ENCODE results near the gene YWHAG.

DNA sequence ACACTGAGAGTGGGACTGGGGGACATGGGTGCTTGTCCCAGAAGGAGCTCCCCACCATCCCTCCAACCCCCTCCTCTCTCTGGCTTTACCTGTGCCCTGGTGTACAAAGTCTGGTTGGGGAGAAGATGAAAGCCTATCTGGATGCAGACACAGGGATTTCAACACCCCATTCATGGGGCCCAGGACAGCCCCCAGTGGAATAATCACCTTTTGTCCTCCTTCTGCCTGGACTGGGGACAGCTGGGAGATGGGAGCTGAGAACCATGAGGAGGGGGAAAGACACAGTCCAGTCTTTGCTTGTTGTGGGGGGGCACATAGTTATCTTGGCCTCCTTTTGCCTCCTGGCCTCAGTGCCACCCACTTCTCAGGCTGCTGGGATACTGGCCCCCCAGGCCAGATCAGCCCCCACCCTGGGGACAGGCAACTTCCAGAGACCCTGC is 49.4 kb upstream of the YWHAG start:
- TF ChIP-seq, protein P1, sequence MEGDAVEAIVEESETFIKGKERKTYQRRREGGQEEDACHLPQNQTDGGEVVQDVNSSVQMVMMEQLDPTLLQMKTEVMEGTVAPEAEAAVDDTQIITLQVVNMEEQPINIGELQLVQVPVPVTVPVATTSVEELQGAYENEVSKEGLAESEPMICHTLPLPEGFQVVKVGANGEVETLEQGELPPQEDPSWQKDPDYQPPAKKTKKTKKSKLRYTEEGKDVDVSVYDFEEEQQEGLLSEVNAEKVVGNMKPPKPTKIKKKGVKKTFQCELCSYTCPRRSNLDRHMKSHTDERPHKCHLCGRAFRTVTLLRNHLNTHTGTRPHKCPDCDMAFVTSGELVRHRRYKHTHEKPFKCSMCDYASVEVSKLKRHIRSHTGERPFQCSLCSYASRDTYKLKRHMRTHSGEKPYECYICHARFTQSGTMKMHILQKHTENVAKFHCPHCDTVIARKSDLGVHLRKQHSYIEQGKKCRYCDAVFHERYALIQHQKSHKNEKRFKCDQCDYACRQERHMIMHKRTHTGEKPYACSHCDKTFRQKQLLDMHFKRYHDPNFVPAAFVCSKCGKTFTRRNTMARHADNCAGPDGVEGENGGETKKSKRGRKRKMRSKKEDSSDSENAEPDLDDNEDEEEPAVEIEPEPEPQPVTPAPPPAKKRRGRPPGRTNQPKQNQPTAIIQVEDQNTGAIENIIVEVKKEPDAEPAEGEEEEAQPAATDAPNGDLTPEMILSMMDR (conservative IDR thresholded peaks at IDR 0.05; ENCODE audit: low read length): no peak
- TF ChIP-seq EZH2phosphoT487 (IDR thresholded peaks at IDR 0.05; ENCODE audit: borderline replicate concordance): no peak
